Activated naive CD8-positive, alpha-beta T cell (primary cell): ENCODE data around the gene FCHSD2.

Source experiments
- H3K27ac Mint-ChIP-seq: one replicate; pipeline ENCODE4 v1.8.0; 2021; ENCODE audit warnings: mixed read lengths
- H3K27me3 Mint-ChIP-seq: one replicate; pipeline ENCODE4 v1.8.0; 2021; ENCODE audit warnings: mixed read lengths
- H3K36me3 Mint-ChIP-seq: one replicate; pipeline ENCODE4 v1.8.0; 2021; ENCODE audit warnings: mixed read lengths
- H3K4me1 Mint-ChIP-seq: one replicate; pipeline ENCODE4 v1.8.0; 2021; ENCODE audit warnings: low read depth, mixed read lengths
- H3K4me3 Mint-ChIP-seq: one replicate; pipeline ENCODE4 v1.8.0; 2021; ENCODE audit warnings: mild to moderate bottlenecking, mixed read lengths
- H3K9me3 Mint-ChIP-seq: one replicate; pipeline ENCODE4 v1.8.0; 2021; ENCODE audit warnings: low read depth, mixed read lengths

Gene FCHSD2

GRCh38 chr11:73176874-73177155 is 34.7 kb upstream of the FCHSD2 start:
- Mint-ChIP-seq H3K27ac (no peak overlapping the region), H3K9me3 (no peaks in the 10 kb centered on the region), H3K4me1 (peaks cover 5% of the 10 kb centered on the region), H3K27me3 (no peaks in the 10 kb centered on the region), H3K36me3 (no peaks in the 10 kb centered on the region), H3K4me3 (no peak overlapping the region)

- Mint-ChIP-seq H3K4me3 (no peak overlapping the region), H3K36me3 (no peaks in the 10 kb centered on the region), H3K27ac (no peak overlapping the region), H3K9me3 (no peaks in the 10 kb centered on the region), H3K4me1 (peaks cover 5% of the 10 kb centered on the region), H3K27me3 (no peaks in the 10 kb centered on the region)
These were observed 34.2 kb upstream of the FCHSD2 start for GRCh38 chr11:73176145-73176873.

DNA sequence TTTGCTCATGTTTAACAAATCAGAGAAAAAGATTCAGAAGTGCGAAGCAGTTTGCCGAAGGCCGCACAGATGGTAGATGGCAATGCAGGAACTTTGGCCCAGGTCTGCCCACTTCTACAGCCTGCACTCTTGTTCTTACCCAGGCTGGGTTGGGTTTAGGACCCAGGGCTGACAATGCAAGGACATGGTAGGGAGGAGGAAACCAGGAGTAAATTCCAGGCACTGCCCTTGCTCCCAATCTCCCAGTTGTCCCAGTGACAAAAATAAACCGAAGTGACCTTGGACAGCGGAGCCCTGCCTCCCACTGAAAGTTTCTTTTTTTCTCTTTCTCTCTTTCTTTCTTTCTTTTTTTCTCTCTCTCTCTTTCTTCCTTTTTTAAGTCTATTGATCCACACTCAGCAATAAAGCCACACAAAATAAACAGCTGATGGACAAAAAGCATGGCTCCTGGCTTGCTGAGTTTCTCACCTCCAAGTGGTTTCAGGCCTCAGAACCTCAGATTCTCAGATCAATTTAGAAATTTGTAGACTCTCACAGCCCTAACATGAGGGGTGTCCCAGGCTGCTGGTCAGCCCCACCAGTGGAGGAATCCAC is 33.5 kb upstream of the FCHSD2 start:
- H3K4me1 Mint-ChIP-seq = peaks cover 5% of the 10 kb centered on the region
- H3K9me3 Mint-ChIP-seq = no peaks in the 10 kb centered on the region
- no peak overlapping the region for H3K27ac Mint-ChIP-seq
- H3K27me3 Mint-ChIP-seq = no peaks in the 10 kb centered on the region
- H3K4me3 Mint-ChIP-seq = no peak overlapping the region
- no peaks in the 10 kb centered on the region for H3K36me3 Mint-ChIP-seq

GRCh38 chr11:73174495-73174791 is 32.3 kb upstream of the FCHSD2 start:
- Mint-ChIP-seq H3K4me1 (peaks cover 5% of the 10 kb centered on the region), H3K36me3 (no peaks in the 10 kb centered on the region), H3K27me3 (no peaks in the 10 kb centered on the region), H3K9me3 (no peaks in the 10 kb centered on the region), H3K27ac (no peak overlapping the region), H3K4me3 (no peak overlapping the region)

DNA sequence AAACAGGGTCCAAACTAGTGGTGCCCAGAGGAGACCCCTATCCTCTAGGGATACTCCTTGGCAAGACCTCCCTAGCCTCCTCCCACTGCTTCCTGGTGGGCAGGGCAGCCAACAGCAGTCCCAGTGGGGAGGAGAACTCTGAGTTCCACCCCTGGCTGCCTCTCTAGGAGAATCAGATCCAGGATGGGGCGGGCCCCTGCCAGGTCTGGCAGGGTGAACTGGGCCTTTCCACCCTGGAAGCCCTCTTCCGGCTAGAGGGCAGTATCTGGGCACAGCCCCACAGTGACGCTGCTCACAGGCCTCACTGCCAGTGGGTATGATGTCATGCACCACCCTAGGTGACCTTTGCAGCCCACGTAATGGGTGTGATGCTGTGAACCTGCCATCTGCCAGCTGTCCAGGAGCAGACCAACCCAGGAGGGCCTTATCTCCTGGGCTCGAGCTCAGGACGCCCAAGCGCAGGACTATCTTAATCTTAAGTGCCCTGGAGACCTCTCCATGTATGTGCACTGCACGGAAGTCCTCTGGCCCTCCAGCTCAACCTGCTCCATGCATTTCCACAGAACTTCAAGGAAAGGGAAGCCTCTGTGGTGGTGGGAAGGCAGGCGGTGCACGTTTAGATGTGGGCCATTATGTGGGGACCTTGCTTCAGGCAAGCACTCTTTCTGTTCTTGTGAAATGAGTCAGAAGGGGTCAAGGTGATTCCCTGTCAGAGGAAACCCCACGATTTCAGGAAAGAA is 31.8 kb upstream of the FCHSD2 start:
- Mint-ChIP-seq H3K4me1 (peaks cover 5% of the 10 kb centered on the region), H3K27me3 (no peaks in the 10 kb centered on the region), H3K9me3 (no peaks in the 10 kb centered on the region), H3K4me3 (no peak overlapping the region), H3K27ac (no peak overlapping the region), H3K36me3 (no peaks in the 10 kb centered on the region)

DNA sequence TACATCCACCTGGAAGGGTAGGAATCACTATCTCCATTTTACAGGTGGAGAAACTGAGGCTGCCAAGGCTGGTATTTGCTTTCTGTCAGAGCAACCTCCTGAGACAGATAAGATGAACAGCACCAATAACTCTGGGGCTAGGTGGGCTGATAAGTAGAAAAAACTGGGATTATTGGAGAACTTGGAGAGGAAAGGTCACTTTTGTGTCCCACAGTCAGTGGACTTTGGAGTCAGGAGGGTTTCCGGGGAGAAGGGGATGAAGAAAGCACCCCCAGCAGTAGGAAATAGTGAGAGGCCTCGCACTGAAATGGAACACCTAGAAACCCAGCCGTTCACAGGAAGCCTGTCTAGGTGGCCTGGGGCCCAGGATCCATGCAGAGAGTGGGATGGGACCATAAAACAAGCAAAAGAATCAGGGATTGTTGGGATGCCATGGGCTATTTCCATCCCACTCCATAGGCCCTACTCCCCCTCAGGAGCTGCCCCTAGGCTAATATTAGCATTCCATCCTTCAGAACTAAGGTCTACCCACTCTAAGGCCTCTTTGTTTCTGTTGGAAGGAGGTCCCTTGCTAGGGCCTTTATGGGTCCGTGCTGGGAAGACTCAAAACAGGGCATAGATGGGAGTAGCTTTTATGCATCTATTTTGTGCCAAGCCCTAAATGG is 31.0 kb upstream of the FCHSD2 start:
- no peaks in the 10 kb centered on the region for H3K9me3 Mint-ChIP-seq
- H3K4me1 Mint-ChIP-seq = peaks cover 4% of the 10 kb centered on the region
- H3K36me3 Mint-ChIP-seq = no peaks in the 10 kb centered on the region
- no peak overlapping the region for H3K4me3 Mint-ChIP-seq
- no peaks in the 10 kb centered on the region for H3K27me3 Mint-ChIP-seq
- H3K27ac Mint-ChIP-seq = no peak overlapping the region

GRCh38 chr11:73171436-73172161 is 29.5 kb upstream of the FCHSD2 start:
- H3K27ac Mint-ChIP-seq = no peak overlapping the region
- peaks cover 1% of the 10 kb centered on the region for H3K4me1 Mint-ChIP-seq
- H3K27me3 Mint-ChIP-seq = no peaks in the 10 kb centered on the region
- H3K4me3 Mint-ChIP-seq = no peak overlapping the region
- no peaks in the 10 kb centered on the region for H3K36me3 Mint-ChIP-seq
- H3K9me3 Mint-ChIP-seq = no peaks in the 10 kb centered on the region

- Mint-ChIP-seq H3K4me3 (no peak overlapping the region), H3K36me3 (no peaks in the 10 kb centered on the region), H3K27ac (no peak overlapping the region), H3K27me3 (no peaks in the 10 kb centered on the region), H3K4me1 (no peaks in the 10 kb centered on the region), H3K9me3 (no peaks in the 10 kb centered on the region)
These were observed 28.0 kb upstream of the FCHSD2 start for GRCh38 chr11:73170140-73170539.

DNA sequence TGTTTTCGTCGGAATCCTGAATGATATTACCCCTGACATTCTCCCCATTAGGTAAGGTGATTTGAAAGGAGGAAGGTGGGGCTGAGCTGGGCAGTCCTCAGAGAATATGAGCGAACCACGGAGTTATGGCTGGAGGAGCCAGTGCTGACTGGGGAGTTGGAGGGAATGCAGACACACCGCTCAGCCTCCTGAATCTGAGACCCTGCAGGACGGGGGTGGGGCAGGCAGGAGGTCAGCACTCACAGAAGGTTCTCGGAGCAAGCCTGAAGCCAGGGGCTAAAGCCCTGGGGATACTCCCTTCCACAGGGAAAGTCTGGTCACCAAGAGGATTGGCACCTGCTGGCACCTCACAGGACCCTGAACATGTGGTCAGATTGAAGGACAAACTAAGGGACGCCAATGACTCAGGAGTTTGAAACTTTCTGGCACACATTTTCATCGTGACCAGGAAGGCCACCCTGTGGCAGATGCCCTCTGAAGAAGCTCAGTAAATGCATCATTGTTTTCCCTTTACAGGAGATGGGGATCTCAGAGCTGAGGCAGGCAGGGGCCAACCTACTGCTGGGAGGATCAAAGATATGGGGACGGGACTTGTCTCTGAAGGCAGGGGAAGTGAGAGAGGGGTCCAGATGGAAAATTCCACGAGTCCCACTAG is 26.9 kb upstream of the FCHSD2 start:
- H3K9me3 Mint-ChIP-seq = no peaks in the 10 kb centered on the region
- H3K27ac Mint-ChIP-seq = no peak overlapping the region
- no peak overlapping the region for H3K4me3 Mint-ChIP-seq
- H3K4me1 Mint-ChIP-seq = no peaks in the 10 kb centered on the region
- H3K36me3 Mint-ChIP-seq = no peaks in the 10 kb centered on the region
- no peaks in the 10 kb centered on the region for H3K27me3 Mint-ChIP-seq

GRCh38 chr11:73167363-73167954 is 25.3 kb upstream of the FCHSD2 start:
- Mint-ChIP-seq H3K4me3 (no peak overlapping the region), H3K27me3 (no peaks in the 10 kb centered on the region), H3K36me3 (no peaks in the 10 kb centered on the region), H3K4me1 (no peaks in the 10 kb centered on the region), H3K9me3 (no peaks in the 10 kb centered on the region), H3K27ac (no peak overlapping the region)

DNA sequence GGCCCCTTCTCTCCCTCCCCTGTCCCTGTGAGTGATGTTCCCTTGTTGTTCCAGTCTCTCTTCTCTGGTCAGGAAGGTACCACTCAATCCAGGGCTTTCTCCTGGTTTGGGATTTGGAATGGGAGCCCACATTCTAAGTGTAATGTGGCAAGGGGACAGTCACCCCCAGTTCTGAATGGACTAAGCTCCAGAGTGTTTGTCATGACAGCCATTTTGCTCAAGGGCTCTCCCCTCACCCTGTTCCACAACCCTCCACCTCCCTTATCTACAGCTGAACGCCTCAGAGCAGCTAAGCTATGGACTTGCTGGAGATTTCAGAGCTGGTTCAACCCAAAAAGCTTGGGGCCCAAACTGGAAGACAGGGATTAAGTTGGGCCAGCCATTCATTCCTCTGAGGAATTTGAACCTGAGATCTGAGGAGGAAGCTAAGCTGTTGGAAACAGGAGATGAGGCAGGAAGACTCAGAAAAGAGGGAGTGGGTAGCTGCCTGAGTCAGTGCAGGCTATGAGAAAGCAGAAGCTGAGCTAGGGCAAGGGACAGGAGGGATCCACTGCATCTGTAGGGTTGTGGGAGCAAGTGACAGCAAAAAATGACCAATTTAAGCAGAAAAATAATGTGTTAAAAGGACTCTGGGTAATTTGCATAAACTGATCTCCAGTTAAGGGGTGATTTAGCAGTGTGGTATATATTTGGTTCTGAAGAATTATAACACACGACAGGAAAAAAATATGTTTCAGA is 22.9 kb upstream of the FCHSD2 start:
- Mint-ChIP-seq H3K9me3 (no peaks in the 10 kb centered on the region), H3K36me3 (no peaks in the 10 kb centered on the region), H3K27ac (no peak overlapping the region), H3K27me3 (no peaks in the 10 kb centered on the region), H3K4me3 (no peak overlapping the region), H3K4me1 (no peaks in the 10 kb centered on the region)

DNA sequence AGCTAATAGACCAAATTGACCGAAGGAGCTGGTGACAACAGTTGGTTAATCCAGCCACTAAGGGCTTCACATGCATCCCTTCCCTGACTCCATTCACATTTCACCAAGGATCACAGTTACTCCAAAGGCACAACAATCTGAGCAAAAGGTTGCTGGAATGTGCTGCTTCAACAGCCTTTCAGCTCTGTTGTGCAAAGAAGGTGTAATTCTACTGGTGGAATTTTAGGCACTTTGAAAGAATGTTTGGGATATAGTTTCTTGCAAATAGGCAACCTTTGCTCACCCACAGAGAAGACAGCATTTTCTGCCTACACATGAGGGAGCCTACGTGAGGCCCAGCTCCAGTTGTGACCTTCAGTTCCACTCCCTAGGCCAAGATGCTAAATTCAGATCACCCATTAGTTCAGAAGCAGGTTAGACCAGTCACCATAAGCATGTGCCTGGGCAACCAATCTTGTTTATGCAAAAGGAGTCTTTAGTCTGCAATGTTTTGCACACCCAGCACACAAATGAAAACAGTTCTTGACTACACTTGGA is 21.6 kb upstream of the FCHSD2 start:
- Mint-ChIP-seq H3K27me3 (no peaks in the 10 kb centered on the region), H3K4me1 (no peaks in the 10 kb centered on the region), H3K36me3 (no peaks in the 10 kb centered on the region), H3K27ac (no peak overlapping the region), H3K4me3 (no peak overlapping the region), H3K9me3 (no peaks in the 10 kb centered on the region)

DNA sequence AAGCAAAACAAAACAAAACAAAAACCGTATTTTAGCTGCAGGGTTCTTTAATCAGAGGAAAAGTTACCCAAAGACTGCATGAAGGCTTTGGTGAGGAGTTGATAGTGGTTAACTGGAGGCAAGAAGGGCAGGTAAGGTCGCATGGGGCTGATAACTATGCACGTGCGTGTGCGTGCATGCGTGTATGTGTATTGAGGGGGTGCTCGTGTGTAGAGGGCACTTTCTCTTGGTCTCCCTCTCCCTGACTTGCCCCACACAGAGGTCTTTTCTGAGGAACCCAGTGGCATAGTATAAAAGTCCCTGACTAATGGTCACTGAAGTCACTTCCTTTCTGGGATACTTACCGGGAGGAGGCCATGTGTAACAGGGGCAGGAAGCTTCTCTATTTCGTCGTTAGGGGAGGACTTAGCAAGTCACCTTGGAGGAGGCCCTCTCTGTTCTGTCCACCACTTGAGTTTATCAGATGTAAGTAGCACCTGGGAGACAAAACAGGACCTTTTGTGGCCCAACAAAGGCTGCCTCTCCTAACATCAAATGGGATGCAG is 20.1 kb upstream of the FCHSD2 start:
- no peak overlapping the region for H3K27ac Mint-ChIP-seq
- peaks cover 2% of the 10 kb centered on the region for H3K4me1 Mint-ChIP-seq
- H3K4me3 Mint-ChIP-seq = no peak overlapping the region
- no peaks in the 10 kb centered on the region for H3K27me3 Mint-ChIP-seq
- H3K36me3 Mint-ChIP-seq = no peaks in the 10 kb centered on the region
- no peaks in the 10 kb centered on the region for H3K9me3 Mint-ChIP-seq
